Ovary (tissue), 9 donors: Measurements from ENCODE around the gene SLU7. TPM values are rescaled to one million over a fixed set of nuclear protein-coding genes. Genes with fewer than 3 reads are reported as not detected.

Experiments used
- DNase-seq, 5 donors: peaks; one replicate each; pipeline ENCODE4 v3.0.0-alpha.2; 2019 to 2020
- H3K27ac ChIP-seq, 2 donors: fragments of 200-600 bp; one replicate each; pipeline versions ENCODE4 v1.5.1 to v1.8.0; 2019 to 2022
- H3K27me3 ChIP-seq: fragments of 200-600 bp; one replicate; pipeline ENCODE4 v1.8.0; 2022
- H3K36me3 ChIP-seq: fragments of 200-600 bp; sonication (generic); one replicate; pipeline ENCODE4 v1.5.1; 2019
- H3K4me1 ChIP-seq: one replicate; pipeline ENCODE4 v1.8.1; 2013; ENCODE audit warnings: mild to moderate bottlenecking, moderate library complexity; ENCODE audit not compliant: insufficient read depth
- H3K4me3 ChIP-seq: fragments of 200-600 bp; sonication (generic); one replicate; pipeline ENCODE4 v1.5.1; 2017
- H3K9me3 ChIP-seq, 2 donors: fragments of 200-600 bp in 1 of 2; sonication (generic) in 1 of 2; one replicate each; pipeline versions ENCODE4 v1.5.1 to v1.8.1; 2013 to 2019; ENCODE audit warnings: mild to moderate bottlenecking in 1 of 2, moderate library complexity in 1 of 2
- EP300 ChIP-seq: sonication (generic); formaldehyde crosslinking; IDR thresholded peaks from one replicate; pipeline ENCODE4 v1.6.1; 2017; ENCODE audit warnings: antibody characterized with exemption
- POLR2A ChIP-seq: fragments of 450-650 bp; IDR thresholded peaks from one replicate; pipeline ENCODE4 v1.6.1; 2017; ENCODE audit warnings: antibody characterized with exemption, mild to moderate bottlenecking, moderate library complexity
- WGBS, 3 donors: extraction: QIAGEN DNeasy Blood & Tissue Kit in 1 of 3; methylation state at CpG; one replicate each; pipeline versions ENCODE4 v1.1.5 to v1.1.7; 2013 to 2017; 5-methylcytosine and 5-hydroxymethylcytosine counted together
- intact Hi-C, 4 donors: fragments of 100-400 bp; cut with DNase I; formaldehyde crosslinking; loops; one replicate each; pipeline versions ENCODE4 v1.11.0 to v1.15.1; 2022 to 2023
- polyA plus RNA-seq, 2 donors: library from polyadenylated mRNA; stranded (reverse); fragments of 200-250 nt in 1 of 2; fragments of 350-450 nt in 1 of 2; fragmentation: Illumina TruSeq in 1 of 2; extraction: RNeasy Lipid Tissue Mini Kit (QIAGEN cat#74804) in 1 of 2; gene quantifications; one replicate each; pipeline ENCODE4 v1.2.3, GENCODE V29; 2013 to 2014
- total RNA-seq, 7 donors: library from RNA; depleted of rRNA in 2 of 7; stranded (reverse); fragments of >200 nt in 2 of 7; fragmentation: NEBNext Ultra II Directional in 3 of 7; extraction: Animal tissue kit (Norgen Biotek cat#: 25700) in 3 of 7; gene quantifications; one replicate each; pipeline versions ENCODE4 v1.1.0 to v1.2.4, GENCODE V29; 2016 to 2023
- TF ChIP-seq, protein P1 (sequence below), 3 donors: fragments of 450-650 bp in 2 of 3; fragments of 200-600 bp in 1 of 3; IDR thresholded peaks; one replicate each; pipeline versions ENCODE4 v1.5.1 to v1.8.0; 2016 to 2022; ENCODE audit warnings: antibody characterized with exemption in 3 of 3, mild to moderate bottlenecking in 1 of 3
- donor health status: DM: no; HTN: no; CAD: no; lungs with moderate emphysema.
- donor health status: DM: no; HTN: no; CAD: no.
- donor health status: Bipolar disorder and iron deficiency.
- donor health status: DM: yes; HTN: yes; CAD: no.
- donor health status: DM: no; HTN: no; CAD: no.
- donor health status: DM: yes; HTN: yes; CAD: no.

SLU7 gene
- total and polyA plus RNA-seq, 9 donors = 25.8 to 53.7 (median 32.5) TPM

DNA sequence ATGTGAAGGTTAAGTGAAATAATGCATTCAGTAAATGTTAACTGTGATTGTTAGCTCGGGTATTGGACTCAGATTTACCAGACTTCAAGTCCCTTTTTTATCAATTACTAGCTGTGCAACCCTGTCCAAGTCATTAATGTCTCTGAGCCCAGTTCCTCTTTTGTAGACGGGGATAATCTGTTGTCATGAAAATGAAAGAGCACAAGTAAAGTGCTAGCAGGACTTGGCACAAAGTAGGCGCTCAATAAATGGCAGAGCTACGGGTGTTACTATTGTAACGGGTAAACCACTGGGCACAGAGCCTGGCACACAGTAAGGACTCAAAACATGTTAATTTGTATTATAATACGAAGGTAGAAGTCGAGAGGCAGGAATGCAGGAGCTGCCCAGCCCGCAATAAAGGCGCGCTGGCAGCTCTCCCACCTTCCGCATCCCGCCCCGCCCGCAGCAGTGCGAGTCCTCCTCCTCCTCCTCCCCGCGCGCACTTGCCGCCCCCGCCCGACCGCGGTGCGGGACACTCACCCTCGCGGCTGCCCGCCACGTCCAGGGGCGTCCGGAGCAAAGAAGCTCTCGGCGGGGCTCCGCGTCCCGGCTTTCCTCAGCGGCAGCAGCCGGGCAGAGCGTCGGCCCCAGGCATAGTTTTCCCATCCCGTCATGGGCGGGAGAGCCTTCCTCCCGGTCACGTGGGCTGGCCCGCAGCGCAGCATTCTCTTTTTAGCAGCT lies 48.7 kb downstream of the SLU7 start, which contains the start of gene C1QTNF2:
TSS of gene C1QTNF2 (minus strand) at position 637 of the 723 bp plus-strand sequence. CDS start 15,615 bp downstream, outside the sequence.
- TF ChIP-seq POLR2A = no peak
- TF ChIP-seq, protein P1, sequence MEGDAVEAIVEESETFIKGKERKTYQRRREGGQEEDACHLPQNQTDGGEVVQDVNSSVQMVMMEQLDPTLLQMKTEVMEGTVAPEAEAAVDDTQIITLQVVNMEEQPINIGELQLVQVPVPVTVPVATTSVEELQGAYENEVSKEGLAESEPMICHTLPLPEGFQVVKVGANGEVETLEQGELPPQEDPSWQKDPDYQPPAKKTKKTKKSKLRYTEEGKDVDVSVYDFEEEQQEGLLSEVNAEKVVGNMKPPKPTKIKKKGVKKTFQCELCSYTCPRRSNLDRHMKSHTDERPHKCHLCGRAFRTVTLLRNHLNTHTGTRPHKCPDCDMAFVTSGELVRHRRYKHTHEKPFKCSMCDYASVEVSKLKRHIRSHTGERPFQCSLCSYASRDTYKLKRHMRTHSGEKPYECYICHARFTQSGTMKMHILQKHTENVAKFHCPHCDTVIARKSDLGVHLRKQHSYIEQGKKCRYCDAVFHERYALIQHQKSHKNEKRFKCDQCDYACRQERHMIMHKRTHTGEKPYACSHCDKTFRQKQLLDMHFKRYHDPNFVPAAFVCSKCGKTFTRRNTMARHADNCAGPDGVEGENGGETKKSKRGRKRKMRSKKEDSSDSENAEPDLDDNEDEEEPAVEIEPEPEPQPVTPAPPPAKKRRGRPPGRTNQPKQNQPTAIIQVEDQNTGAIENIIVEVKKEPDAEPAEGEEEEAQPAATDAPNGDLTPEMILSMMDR (IDR thresholded peaks at IDR 0.05) = no peak
- TF ChIP-seq EP300 = no peak
- no peaks in the 10 kb centered on the region for H3K36me3 ChIP-seq
- H3K27me3 ChIP-seq = no peaks in the 10 kb centered on the region
- no peaks in the 10 kb centered on the region for H3K9me3 ChIP-seq
- H3K27ac ChIP-seq = peak within 1 kb of the TSS; percentile 11 to 36
- WGBS, 3 donors = 2 to 3% (median 2%) methylated on average over 43 to 45 of the region's 45 CpGs
- DNase-seq = peak; percentile 59 to 77 (median 68)
- peak within 1 kb of the TSS; percentile 53 for H3K4me3 ChIP-seq
- no peaks in the 10 kb centered on the region for H3K4me1 ChIP-seq
- intact Hi-C loops = no loop called here

DNA sequence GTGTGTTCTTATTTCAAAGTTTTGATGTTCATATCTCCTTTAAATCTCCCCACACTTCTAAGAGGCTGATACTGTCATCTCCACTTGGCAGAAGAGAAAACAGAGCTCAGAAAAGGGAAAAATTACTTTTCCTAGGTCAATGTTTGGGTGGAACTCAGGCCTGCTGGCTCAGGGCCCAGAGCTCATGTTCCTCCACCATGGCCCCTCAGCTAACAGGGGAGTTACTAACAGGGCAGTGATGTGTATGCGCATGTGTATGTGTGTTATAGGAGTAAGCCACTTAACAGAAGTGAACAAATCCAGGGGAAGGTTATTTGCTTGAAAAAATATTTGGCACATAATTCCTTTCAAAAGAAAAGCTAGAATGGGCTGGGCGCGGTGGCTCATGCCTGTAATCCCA lies 51.0 kb downstream of the SLU7 start:
- no peak overlapping the region for H3K4me3 ChIP-seq
- no peak overlapping the region for H3K27ac ChIP-seq
- intact Hi-C loops = no loop called here
- no peaks in the 10 kb centered on the region for H3K27me3 ChIP-seq
- no peaks in the 10 kb centered on the region for H3K9me3 ChIP-seq
- 94 to 99% (median 96%) methylated on average over 3 of the region's 3 CpGs for WGBS, 3 donors
- no peaks in the 10 kb centered on the region for H3K36me3 ChIP-seq
- no peak for DNase-seq
- H3K4me1 ChIP-seq = peaks cover 4% of the 10 kb centered on the region
- TF ChIP-seq EP300 = no peak
- no peak for TF ChIP-seq POLR2A

DNA sequence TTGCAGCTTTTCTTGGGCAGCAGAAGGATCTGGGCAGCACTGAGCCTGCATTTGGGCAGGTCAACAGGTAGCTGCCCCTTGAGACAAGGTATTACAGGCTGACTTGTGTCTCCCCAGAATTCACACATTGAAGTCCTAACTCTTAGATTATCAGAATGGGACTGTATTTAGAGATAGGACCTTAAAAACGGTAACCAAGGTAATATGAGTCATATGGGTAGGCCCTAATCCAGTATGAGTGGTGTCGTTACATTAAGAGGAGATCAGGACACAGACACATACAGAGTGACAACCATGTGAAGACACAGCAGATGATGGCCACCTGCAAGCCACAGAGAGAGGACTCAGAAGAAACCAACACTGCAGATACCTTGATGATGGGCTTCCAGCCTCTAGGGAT lies 51.6 kb downstream of the SLU7 start:
- 48 to 83% (median 76%) methylated on average over 2 of the region's 2 CpGs for WGBS, 3 donors
- intact Hi-C loops = no loop called here
- Histone ChIP-seq H3K36me3 (no peaks in the 10 kb centered on the region), H3K27me3 (no peaks in the 10 kb centered on the region), H3K9me3 (no peaks in the 10 kb centered on the region), H3K4me1 (peaks cover 4% of the 10 kb centered on the region), H3K4me3 (no peak overlapping the region), H3K27ac (no peak overlapping the region)
- TF ChIP-seq EP300 (no peak), POLR2A (no peak)
- TF ChIP-seq, protein P1 (IDR thresholded peaks at IDR 0.05) = no peak
- DNase-seq = no peak

GRCh38 chr5:160366230-160366629 lies 52.7 kb downstream of the SLU7 start:
- Histone ChIP-seq H3K27me3 (no peaks in the 10 kb centered on the region), H3K9me3 (no peaks in the 10 kb centered on the region), H3K4me1 (peaks cover 4% of the 10 kb centered on the region), H3K27ac (no peak overlapping the region), H3K36me3 (no peaks in the 10 kb centered on the region), H3K4me3 (no peak overlapping the region)
- DNase-seq = no peak
- TF ChIP-seq, protein P1 (IDR thresholded peaks at IDR 0.05) = no peak
- no peak for TF ChIP-seq POLR2A
- no peak for TF ChIP-seq EP300
- WGBS, 3 donors = 94 to 97% (median 96%) methylated on average over 2 of the region's 2 CpGs
- intact Hi-C loops = no loop called here

DNA sequence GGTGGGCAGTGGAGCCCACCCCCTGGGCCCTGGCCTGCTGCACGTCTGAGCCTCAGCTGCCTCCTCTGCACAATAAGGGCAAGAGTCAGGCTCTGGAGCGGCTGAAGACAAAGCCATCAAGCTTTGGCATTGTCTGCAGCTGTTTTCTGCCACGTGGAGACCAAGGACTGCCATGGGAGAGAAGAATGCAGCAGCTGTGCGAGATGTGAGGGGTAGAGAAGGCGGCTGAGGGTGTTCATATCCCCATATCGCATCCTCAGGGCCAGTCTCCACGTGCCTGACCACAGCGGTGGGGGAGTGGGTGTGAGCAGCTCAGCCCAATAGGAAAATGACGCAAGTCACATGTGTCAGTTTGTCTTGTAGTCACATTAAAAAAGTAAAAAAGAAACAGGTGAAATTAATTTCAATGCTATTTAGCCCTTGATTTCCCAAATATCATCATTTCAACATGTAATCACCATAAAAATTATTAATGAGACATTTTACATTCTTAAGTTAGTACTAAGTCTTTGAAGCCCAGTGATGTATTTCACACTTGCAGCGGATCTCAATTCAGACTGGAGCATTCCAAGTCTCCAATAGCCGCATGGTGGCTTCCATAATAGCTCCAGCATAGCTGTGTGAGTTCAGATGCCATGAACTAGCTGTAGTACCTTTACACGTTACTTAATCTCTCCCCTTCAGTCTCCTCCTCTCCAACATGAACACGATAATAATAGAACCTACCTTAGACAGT lies 55.1 kb downstream of the SLU7 start:
- no peak for TF ChIP-seq POLR2A
- TF ChIP-seq EP300 = no peak
- TF ChIP-seq, protein P1 (IDR thresholded peaks at IDR 0.05) = no peak
- Histone ChIP-seq H3K4me3 (no peak overlapping the region), H3K9me3 (no peaks in the 10 kb centered on the region), H3K27me3 (no peaks in the 10 kb centered on the region), H3K36me3 (no peaks in the 10 kb centered on the region), H3K27ac (peak overlapping the region in 1 of 2 donors; percentile 60), H3K4me1 (peaks cover 4% of the 10 kb centered on the region)
- 49 to 53% (median 53%) methylated on average over 13 of the region's 13 CpGs for WGBS, 3 donors
- intact Hi-C loops = no loop called here
- no peak for DNase-seq
